HG02852 (cell line): ENCODE measurements around the gene HTR4.
"Not testable (repeated sequence)": the region's sequence is repeated elsewhere in the genome, so short reads cannot be mapped to it uniquely, and the experiment has no call there.

Source experiments
- ATAC-seq: cut with Tn5 transposase; IDR thresholded peaks from one replicate; pipeline ENCODE4 v1.9.1; 2021; ENCODE audit warnings: mild to moderate bottlenecking, moderate library complexity; ENCODE audit not compliant: unreplicated experiment

Gene HTR4, protein sequence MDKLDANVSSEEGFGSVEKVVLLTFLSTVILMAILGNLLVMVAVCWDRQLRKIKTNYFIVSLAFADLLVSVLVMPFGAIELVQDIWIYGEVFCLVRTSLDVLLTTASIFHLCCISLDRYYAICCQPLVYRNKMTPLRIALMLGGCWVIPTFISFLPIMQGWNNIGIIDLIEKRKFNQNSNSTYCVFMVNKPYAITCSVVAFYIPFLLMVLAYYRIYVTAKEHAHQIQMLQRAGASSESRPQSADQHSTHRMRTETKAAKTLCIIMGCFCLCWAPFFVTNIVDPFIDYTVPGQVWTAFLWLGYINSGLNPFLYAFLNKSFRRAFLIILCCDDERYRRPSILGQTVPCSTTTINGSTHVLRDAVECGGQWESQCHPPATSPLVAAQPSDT

DNA sequence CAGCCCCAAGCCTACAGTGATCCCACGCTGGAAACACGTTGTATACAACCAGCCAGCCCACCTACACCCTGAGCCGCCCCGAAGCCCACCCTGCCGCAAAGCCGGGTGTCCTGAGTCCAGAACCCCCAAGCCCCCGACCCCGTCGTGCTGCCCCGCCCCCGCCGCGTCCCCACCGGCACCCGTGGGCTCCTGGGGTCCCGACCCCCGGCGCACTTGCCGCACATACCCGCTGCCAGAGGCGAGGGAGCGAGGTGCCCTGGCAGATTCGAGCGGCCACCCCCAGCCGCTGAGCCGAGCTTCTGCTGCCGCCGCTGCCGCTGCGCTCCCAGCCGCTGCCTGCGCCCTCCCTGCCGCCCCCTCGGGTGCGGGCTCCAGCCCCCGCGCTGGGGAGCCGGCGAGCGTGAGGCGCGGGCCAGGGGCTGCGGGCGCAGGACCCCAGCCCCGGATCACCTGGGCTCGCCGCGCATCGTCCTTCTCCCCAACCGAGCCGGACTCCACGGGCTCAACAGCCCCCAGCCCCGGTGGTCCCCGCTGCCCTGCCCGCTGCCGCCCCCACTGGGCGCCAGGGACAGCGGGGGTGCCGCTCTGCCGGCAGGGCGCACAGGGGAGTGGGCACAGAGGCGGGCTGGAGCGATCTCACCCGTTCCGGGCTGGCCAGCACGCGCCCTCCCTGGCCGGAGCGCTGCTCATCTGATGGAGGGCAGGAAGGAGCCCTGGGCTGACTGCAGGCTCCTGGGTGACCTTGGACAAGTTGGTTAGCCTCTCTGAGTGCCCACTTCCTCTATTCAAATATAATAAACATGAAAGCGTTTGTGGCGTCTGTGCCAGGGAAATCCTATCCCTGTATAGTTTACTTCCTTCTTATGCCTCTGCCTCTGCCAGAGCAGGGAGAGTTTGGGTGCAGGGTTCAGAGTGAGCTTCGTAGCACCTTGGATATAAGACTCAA lies at the start of gene HTR4:
HTR4 (minus strand) TSS at position 692 of the 946 bp plus-strand sequence. CDS start 17,513 bp downstream, outside the sequence.
- ATAC-seq: no peak

DNA sequence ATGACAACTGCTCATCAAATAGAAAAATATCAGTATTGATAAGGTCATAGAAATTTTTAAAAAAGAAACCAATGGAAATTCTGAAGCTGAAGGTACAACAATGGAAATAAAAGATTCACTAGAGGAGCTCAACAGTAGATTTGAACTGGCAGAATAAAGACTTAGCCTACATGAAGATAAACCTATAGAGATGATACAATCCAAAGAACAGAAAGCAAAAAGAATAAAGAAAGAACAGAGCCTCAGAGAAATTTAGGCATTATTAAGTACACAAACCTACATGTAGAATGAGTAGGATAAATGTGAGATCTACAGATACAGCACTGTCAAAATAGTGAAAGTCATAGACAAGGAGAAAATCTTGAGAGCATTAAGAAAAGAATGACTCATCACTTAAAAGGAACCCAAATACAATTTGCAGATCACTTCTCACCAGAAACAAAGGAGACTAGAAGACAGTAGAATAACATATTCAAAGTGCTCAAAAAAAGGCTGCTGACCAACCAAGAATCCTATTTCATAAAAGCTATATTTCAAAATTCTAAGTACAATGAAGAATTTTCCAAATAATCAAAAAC lies 47.8 kb upstream of the HTR4 start:
- ATAC-seq: no peak

DNA sequence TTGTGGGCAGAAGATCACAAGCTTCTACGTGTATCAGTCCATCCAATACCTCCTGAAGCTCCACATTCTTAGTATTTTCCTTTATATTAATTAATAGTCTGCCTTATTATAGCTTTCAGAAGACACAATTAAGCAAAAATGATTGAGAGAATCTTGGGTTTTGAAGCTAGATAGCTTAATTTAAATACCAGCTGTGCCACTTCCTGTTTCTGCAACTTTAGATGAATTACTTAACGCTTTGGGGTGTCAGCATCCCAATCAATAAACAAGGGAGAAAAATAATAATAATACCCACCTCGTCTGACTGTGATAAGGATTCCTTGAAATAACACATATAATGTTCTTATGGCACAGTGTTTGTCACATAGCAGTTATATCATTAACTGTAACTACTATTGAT lies 44.7 kb upstream of the HTR4 start:
- no peak for ATAC-seq

DNA sequence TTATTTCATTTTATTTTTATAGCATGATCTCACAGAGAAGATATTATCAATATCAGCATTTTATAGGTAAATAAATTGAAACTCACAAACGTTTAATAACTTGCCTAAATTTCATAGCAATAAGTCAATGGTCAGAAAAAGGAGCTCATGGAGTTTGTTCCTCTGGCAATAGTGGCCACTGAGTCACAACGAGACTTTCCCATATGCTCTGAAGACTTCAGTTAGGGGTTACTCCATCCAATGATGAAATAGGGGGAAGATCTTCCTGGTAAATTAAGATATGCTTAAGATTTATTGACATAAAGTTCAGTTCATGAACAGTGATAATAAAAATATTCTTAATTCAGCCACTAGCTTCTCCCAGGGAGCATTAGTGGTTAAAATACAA lies 43.5 kb upstream of the HTR4 start:
- no peak for ATAC-seq

DNA sequence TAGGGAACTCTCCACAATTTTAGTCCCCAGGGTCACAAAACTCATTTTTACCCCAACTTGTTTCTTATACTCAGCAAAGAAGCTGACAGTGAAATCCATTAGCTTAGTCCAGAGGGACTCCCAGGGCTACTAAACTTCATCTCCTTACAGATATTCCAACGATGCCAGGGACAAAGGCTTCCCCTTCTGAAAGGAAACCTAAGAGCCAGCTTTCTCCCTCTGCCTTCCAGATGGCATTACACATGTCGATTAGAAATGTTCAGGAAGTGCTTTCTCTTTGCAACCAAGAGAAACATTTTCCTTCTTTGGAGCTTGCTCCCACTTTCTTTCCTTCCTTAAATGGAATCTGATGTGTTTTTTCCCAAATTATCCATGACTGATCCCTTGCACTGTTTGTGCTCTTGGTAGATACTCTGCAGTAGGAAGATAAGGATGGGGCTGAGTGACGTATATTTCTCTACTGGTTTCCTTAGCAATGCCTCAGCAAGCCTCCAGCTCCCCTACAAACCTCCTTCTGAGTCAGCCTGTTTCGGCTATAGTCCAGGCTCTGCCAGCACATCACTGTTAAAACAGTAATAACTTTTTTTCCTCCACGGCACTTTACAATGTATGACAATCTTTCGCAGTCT lies 43.0 kb upstream of the HTR4 start:
- no peak for ATAC-seq

DNA sequence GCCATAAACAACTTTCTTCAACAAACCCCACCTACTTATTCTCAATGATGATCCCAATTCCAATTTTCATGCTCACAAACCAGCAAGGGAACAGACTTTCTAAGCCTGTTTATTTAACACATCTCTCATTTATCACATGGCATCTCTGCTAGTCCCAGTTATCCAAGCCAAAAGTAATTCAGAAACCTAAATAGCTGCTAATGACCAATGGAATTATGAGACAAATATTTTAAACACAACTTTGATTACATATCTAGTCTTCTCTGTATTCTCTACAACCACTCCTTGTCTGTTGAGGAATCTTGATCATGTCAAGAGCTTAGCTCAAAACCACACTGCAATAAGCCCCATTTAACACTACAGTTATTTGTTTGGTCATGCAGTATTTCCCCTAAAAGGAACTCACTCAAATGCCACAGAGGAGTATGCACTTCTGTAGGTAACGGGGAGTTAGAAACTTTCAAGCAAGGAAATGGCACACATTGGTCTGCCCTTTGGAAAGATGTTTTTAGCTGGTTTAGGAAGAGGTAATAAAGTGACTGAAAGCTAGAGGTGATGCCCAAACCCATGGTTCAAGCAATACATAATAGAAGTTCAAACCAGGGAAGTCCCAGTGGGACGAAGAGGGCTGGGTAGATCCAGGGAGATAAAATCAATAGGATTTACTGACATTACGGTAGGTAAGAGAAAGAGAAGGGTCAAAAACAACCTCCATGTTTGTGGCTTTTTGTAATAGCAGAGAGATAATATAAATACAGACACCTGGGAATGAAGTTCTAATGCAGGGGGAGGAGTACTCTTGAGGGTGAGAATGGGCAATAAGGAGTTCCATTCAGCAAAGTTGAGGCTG lies 42.1 kb upstream of the HTR4 start:
- no peak for ATAC-seq

DNA sequence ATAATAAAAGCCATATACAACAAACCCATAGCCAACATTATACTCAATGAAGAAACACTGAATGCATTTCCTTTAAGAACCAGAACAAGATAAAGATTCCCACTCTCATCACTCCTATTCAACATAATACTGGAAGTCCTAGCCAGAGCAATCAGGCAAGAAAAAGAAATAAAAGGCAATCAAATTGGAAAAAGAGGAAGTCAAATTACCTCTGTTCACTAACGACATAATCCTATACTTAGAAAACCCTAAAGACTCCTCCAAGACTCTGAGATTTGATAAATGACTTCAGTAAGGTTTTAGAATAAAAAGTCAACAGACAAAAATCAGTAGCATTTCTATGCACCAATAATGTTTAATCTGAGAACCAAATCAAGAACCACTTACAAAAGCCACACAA lies 36.6 kb upstream of the HTR4 start:
- ATAC-seq: no peak

DNA sequence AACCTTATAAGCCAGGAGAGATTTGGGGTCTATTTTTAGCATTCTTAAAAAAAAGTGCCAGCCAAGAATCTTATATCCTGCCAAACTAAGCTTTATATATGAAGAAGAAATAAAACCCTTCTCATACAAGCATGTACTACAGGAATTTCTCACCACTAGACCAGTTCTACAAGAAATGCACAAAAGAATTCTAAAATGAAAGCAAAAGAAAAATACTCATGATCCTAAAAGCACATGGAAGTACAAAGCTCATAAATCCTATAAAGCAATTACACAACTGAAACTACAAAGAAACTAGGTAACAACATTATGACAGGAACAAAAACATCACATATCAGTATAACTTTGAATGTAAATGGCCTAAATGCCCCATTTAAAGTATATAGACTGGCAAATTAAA lies 34.5 kb upstream of the HTR4 start:
- ATAC-seq: no peak

DNA sequence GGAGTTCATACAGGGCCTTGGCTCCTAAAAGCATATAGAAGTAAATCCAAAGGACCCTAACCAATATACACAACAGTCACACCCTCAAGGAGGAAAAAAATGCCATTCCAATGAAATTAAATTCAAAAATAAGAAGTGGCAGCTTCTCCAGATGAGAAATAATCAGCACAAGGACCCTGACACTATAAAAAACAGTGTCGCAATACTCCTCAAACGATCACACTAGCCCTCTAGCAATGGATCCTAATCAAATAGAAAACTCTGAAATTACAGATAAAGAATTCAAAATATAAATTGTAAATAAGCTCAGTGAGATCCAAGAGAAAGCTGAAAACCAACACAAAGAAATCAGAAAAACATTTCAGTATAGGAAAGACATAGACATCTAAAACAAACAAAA lies 33.5 kb upstream of the HTR4 start:
- no peak for ATAC-seq

DNA sequence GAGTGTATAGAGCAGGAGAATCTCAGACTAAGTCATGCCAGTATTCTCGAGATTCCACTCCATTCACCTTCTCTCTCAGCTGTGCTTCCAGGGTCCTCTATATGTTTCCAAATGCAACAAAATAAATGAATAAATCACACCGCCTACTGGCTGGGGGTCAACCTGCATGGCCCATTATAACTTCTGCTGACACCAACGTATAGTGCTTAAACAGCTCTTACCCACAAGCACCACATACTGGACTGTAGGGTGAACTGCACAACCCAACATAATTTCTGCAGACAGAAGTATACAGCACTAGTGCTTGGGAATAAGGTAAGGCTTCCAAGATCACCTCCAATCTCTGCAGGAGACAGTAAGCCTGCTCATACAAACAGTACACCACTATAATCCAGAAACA lies 33.1 kb upstream of the HTR4 start:
- ATAC-seq: peak; percentile 94

DNA sequence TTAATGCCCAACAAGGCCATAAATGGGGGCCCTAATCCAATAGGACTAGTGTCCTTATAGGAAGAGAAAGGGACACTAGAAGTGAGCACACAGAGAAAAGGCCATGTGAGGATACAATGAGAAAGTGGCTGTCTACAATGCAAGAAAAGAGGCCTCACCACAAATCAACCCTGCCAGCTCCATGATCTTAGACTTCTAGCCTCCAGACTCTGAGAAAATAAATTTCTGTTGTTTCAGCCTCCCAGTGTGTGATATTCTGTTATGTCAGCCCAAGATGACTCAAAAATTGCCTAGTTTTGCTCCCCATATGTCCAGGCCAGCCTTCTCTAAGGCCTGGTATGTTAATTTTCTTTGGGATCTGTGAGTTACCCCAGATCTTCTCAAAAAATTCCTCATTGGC lies 32.3 kb upstream of the HTR4 start:
- ATAC-seq: no peak

DNA sequence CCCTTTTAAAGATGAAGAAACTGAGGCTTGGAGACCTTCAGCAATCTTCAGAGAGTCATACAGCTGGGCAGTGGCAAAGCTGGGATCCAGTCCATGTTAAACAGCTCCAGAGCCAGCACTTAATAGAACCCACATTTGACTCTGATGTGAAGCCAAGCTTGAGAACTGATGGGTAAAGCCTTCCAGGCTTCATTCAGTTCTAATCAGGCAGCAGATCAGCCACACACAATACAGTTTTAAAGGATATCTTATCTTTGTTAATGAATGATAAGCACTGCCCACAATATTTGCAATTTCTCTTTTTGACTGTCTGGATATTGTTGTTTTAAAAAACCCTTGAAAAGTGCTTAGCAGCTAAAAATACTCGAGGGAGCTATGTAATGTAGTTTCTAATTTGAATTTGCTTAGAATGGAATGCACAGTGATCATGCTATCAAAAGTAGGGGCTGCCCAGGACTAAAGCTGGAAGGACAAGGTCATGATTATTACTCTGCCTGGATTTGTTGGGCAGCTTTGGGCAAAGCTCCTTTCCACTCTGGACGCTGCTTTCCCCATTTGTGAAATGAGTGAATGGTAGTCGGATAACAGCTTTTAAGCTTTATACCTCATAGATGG lies 31.3 kb upstream of the HTR4 start:
- no peak for ATAC-seq

DNA sequence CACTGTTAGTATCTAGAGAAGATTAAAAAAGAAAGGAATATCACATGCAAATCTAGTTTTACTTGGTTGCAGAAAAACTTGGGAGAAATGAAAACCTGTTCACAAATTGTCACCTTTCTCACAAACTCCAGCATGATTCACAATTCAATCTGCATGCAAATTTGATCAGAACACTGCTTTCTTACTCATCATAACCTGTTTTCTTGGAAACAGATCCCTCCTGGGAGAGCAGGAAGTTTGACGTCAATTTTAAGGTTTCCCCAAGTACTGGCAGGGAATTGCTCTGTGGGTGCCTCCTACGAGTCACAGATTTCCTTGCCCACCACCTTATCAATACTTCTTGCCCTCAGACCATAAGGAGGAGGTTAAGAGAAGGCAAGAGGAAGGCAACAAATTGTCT lies 30.2 kb upstream of the HTR4 start:
- no peak for ATAC-seq

DNA sequence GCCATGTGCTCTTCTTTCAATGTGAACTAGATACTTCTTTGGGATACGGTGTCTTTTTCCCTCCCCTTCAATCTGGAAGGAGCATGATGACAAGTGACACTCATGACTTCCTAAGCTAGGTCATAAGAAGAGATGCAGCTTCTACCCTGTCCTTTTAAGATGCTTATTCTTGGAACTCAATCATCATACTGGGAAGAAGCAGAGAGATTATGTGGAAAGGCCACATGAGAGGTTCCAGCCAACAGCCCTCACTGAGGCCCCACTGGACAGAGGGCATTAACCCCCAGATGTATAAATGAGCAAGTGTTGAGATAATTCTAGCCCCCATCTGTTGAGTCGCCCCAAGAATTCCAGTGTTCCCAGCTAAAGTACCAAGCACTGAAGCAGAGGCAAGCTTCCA lies 29.3 kb upstream of the HTR4 start:
- ATAC-seq: no peak

DNA sequence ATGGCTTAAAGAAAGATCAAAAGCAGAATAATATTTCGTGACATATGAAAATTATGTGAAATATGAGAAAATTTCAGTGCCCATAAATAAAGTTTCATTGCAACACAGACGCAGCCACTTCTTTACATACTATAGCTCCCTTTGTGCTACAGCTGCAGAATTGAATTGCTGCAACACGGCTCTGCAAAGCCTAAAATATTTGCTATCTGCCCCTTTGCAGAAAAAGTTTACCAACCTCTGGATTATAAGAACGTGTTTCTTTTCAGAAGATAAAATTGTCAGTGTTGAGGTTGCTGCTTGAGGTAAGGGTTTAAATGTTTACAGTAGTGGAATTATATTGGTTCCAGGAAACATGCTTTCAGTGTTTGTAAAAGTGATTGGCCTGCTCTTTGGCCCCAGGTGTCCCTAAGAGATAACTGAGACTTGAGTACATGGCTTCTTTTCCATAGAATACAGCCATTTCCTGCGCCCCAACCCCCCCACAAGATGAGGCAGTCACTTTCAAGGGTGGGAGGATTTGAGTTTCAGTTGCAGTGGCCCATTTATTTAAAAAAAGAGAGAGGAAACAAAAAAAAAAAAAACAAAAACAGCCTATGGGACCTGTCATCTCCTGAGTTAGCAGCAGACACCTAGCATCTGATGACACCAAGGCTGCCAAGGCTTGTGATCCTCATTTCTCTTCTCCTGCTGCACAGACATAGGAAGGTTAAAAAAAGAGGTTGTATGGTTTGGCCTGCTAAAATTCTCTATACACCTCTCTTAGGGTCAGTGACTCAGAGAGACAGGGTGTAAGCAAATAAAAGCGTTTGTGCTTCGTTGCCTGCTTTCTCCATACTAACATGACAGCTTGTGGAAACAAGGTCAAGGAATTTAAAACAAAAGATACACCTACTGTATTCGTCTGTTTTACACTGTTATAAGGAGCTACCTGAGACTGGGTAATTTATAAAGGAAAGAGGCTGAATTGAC lies 28.0 kb upstream of the HTR4 start:
- no peak for ATAC-seq

DNA sequence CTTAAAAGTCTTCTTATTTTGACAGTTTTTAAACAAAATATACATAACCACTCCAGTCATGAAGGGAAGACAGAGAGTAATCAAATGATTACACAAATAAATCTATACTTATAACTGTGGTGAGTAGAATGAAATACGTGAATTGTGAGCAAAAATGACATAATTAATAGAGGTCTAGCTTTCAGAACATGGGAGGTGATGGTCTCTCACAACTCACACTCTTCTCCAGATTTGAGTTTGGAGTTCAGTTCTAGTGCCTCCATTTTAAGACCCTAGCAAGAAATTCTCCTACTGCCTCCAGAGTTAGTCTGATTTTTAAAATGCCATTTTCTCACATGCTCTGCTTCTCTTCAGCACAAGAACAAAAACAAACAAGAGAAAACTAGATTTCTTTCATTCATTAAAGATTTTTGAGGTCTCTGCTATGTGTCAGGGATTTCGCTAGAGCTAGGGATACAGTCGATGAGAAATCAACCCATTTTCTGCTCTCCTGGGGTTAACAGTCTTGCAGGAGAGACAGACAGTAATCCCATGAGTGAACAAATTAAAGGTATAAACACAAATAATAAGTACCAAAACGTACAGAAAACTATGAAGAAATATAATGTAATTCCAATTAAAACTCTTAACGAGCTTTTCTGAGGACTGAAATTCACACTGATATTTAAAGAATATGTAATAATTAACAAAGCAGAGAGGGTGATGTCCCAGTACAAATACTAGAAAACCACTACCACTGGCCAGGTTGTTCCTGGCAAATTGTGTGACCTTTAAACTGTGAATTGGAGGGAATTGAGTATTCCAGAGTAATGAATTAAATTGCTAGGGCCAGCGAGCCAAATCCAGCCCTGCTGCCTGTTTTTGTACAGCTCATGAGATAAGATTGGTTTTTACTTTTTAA lies 27.1 kb upstream of the HTR4 start:
- no peak for ATAC-seq

DNA sequence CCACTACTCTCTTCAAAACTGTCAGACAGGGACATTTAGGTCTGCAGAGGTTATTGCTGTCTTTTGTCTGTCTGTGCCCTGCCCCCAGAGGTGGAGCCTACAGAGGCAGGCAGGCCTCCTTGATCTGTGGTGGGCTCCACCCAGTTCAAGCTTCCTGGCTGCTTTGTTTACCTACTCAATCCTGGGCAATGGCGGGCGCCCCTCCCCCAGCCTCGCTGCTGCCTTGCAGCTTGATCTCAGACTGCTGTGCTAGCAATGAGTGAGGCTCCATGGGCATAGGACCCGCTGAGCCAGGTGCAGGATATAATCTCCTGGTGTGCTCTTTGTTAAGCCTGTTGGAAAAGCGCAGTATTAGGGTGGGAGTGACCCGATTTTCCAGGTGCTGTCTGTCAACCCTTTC lies 19.4 kb upstream of the HTR4 start:
- ATAC-seq: not testable (repeated sequence)

DNA sequence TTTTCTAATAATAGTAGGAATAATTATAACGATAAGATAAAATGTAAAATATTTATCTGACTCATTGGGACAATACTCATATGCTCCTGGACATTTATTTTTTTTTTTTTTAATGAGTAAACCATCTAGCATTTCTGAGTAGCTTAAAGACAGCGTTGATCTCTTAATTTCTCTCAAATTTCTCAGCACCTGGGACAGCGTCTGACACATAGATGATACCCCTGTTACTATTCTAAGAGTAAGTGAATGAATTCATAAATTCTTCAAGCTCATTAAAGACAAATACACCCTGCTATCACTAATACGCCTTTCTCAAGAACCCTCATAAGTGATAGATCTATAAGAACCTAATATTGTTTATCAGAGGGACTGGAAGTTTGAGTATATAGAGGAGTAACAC lies 12.0 kb upstream of the HTR4 start:
- no peak for ATAC-seq
